K562 (cell line): ENCODE results near the gene ANKMY1. TPM values are rescaled to one million over a fixed set of nuclear protein-coding genes. Genes with fewer than 3 reads are reported as not detected.

Source experiments
- ATAC-seq: fragments of 200-7000 bp; cut with Tn5 transposase; 3 replicates; pipeline ENCODE4 v1.9.1; 2020; ENCODE audit warnings: moderate library complexity
- BruUV-seq: library from RNA; stranded (reverse); fragments of 400-500 nt; replicated peaks from 2 replicates; lab custom pipeline; 2021; lab: Mats Ljungman, UMichigan
- CTCF ChIA-PET: fragments of 300-600 bp; formaldehyde crosslinking; extraction: SDS; loops from one replicate; lab custom pipeline; 2021; ENCODE audit warnings: low intra/inter-chr PET ratio; lab: Yijun Ruan, JAX
- POLR2A ChIA-PET: fragments of 300-600, 350-650 bp; sonication (Branson Sonifier 250); formaldehyde crosslinking; extraction: SDS; loops from one replicate; lab custom pipeline; 2021; ENCODE audit warnings: antibody characterized with exemption, inconsistent platforms; lab: Yijun Ruan, JAX
- DNase-seq, 4 experiments: peaks; one replicate each; pipeline versions ENCODE4 v3.0.0 to v3.0.0-alpha.2; 2011 to 2018; ENCODE audit warnings: low spot score in 3 of 4, mixed read lengths in 3 of 4; ENCODE audit errors: extremely low read depth in 1 of 4
- FAIRE-seq: peaks from 2 replicates; lab custom pipeline; 2011; peaks lifted over from hg19 to GRCh38; lab: Jason Lieb, UNC
- H2AFZ ChIP-seq: 2 replicates; pipeline ENCODE4 v1.6.0; 2011; ENCODE audit warnings: low read depth, low read length, control low read depth, inconsistent platforms
- H3K27ac ChIP-seq: fragments of 200-600 bp; 3 replicates; pipeline ENCODE4 v1.8.0; 2011; ENCODE audit warnings: low read depth, mild to moderate bottlenecking, control low read depth, inconsistent platforms, low read length, moderate library complexity, mixed read lengths; ENCODE audit errors: extremely low read depth
- H3K27me3 ChIP-seq, 2 experiments: fragments of 300-600 bp in 1 of 2; 2 replicates in 1 of 2; 3 replicates in 1 of 2; pipeline versions ENCODE4 v1.6.0 to v1.8.0; 2011; ENCODE audit warnings: inconsistent platforms in 2 of 2, low read length in 2 of 2, mild to moderate bottlenecking in 1 of 2, mixed read lengths in 1 of 2, moderate library complexity in 1 of 2; ENCODE audit not compliant: control insufficient read depth in 2 of 2, insufficient read depth in 2 of 2
- H3K36me3 ChIP-seq: fragments of 300-600 bp; 3 replicates; pipeline ENCODE4 v1.8.0; 2011; ENCODE audit warnings: mild to moderate bottlenecking, low read length, inconsistent platforms; ENCODE audit not compliant: control insufficient read depth, insufficient read depth
- H3K4me1 ChIP-seq, 2 experiments: fragments of 200-600 bp in 1 of 2; replicated peaks in 1 of 2; 2 replicates in 1 of 2; 3 replicates in 1 of 2; pipeline versions ENCODE4 v1.5.1 to v1.8.0; 2011; ENCODE audit warnings: inconsistent platforms in 2 of 2, low read length in 2 of 2, mild to moderate bottlenecking in 1 of 2, mixed read lengths in 1 of 2, moderate library complexity in 1 of 2; ENCODE audit not compliant: control insufficient read depth in 2 of 2, insufficient read depth in 2 of 2
- H3K4me2 ChIP-seq: 2 replicates; pipeline ENCODE4 v1.6.1; 2011; ENCODE audit warnings: low read length, control low read depth, inconsistent platforms, mixed read lengths; ENCODE audit not compliant: insufficient read depth
- H3K4me3 ChIP-seq: fragments of 200-600 bp; sonication (generic), shearing (Covaris generic); 2 replicates; pipeline ENCODE4 v1.5.1; 2016; ENCODE audit warnings: control low read depth, inconsistent platforms
- H3K79me2 ChIP-seq: fragments of 200-600 bp; 3 replicates; pipeline ENCODE4 v1.8.0; 2011; ENCODE audit warnings: low read length, inconsistent platforms; ENCODE audit not compliant: control insufficient read depth, insufficient read depth
- H3K9ac ChIP-seq, 2 experiments: 2 replicates each; pipeline versions ENCODE4 v1.6.0 to v1.6.1; 2011; ENCODE audit warnings: low read depth in 2 of 2, low read length in 2 of 2, control low read depth in 1 of 2, inconsistent platforms in 1 of 2, mild to moderate bottlenecking in 1 of 2, mixed read lengths in 1 of 2; ENCODE audit not compliant: insufficient read depth in 1 of 2
- H3K9me1 ChIP-seq: one replicate; pipeline ENCODE4 v1.6.0; 2011; ENCODE audit warnings: inconsistent platforms, mild to moderate bottlenecking, low read length, moderate library complexity; ENCODE audit not compliant: control insufficient read depth, insufficient read depth
- H3K9me3 ChIP-seq: replicated peaks from 2 replicates; pipeline ENCODE4 v1.5.1; 2011; ENCODE audit warnings: low read depth, low read length, inconsistent platforms; ENCODE audit not compliant: control insufficient read depth, insufficient read depth
- H4K20me1 ChIP-seq: replicated peaks from 2 replicates; pipeline ENCODE4 v1.6.1; 2011; ENCODE audit warnings: low read length, inconsistent platforms, mixed read lengths; ENCODE audit not compliant: control insufficient read depth, insufficient read depth
- CCAR2 ChIP-seq: fragments of 200-400 bp; formaldehyde crosslinking; IDR thresholded peaks from 2 replicates; pipeline ENCODE4 v1.6.1; 2017; ENCODE audit warnings: mild to moderate bottlenecking, low read depth, low read length
- CUX1 ChIP-seq: fragments of 200-800 bp; sonication (Bioruptor generic); IDR thresholded peaks from 2 replicates; pipeline ENCODE4 v1.6.1; 2016; ENCODE audit warnings: missing genetic modification characterization, missing compliant biosample characterization
- NCOA1 ChIP-seq: fragments of 450-650 bp; IDR thresholded peaks from 2 replicates; pipeline ENCODE4 v1.6.1; 2016; ENCODE audit warnings: low read depth
- POLR2G ChIP-seq: fragments of 200-400 bp; formaldehyde crosslinking; IDR thresholded peaks from 2 replicates; pipeline ENCODE4 v1.6.1; 2017; ENCODE audit warnings: low read depth, mild to moderate bottlenecking, antibody characterized with exemption, low read length, moderate library complexity
- PTBP1 ChIP-seq: fragments of 200-400 bp; formaldehyde crosslinking; IDR thresholded peaks from 2 replicates; pipeline ENCODE4 v1.6.1; 2017; ENCODE audit warnings: low read depth, low read length
- SPI1 ChIP-seq: IDR thresholded peaks from 2 replicates; pipeline ENCODE4 v1.6.1; 2011; ENCODE audit warnings: low read depth, low read length, control low read depth, borderline replicate concordance
- STAT6 ChIP-seq: sonication (generic); formaldehyde crosslinking; IDR thresholded peaks from 2 replicates; pipeline ENCODE4 v1.8.1; 2023; ENCODE audit warnings: mild to moderate bottlenecking, missing genetic modification reagents
- TCF15 ChIP-seq: fragments of 250-450 bp; sonication (Bioruptor Pico); IDR thresholded peaks from 2 replicates; pipeline ENCODE4 v1.8.0; 2022; ENCODE audit warnings: moderate library complexity, mild to moderate bottlenecking, inconsistent platforms
- ZNF316 ChIP-seq: fragments of 450-650 bp; IDR thresholded peaks from 2 replicates; pipeline ENCODE4 v1.6.1; 2016
- WGBS: fragments of 100-300 bp; shearing (Covaris generic); methylation state at CpG from one replicate; pipeline ENCODE4 v1.1.6; 2016; ENCODE audit warnings: low coverage, mixed read lengths; ENCODE audit not compliant: insufficient coverage; ENCODE audit errors: missing lambda C conversion rate; 5-methylcytosine and 5-hydroxymethylcytosine counted together
- in situ Hi-C: fragments of 300-500 bp; cut with MboI; formaldehyde crosslinking; loops from 4 replicates; pipeline ENCODE4 v1.15.0; 2018; ENCODE audit warnings: inconsistent platforms, mixed read lengths
- intact Hi-C: fragments of 100-400 bp; cut with micrococcal nuclease; formaldehyde crosslinking; loops from 2 replicates; pipeline ENCODE4 v1.14.2; 2022
- polyA plus RNA-seq, 8 experiments: library from polyadenylated mRNA; depleted of rRNA in 4 of 8; stranded (reverse) in 5 of 8; unstranded in 3 of 8; fragments of >200 nt; fragmentation: Nextera tagmentation in 2 of 8; fragmentation: Illumina TruSeq in 1 of 8; extraction: Ambion mirVana in 2 of 8; extraction: Trizol in 1 of 8; gene quantifications; 2 replicates each; pipeline versions ENCODE4 v1.2.1 to v1.2.3, GENCODE V29; 2011 to 2014; ENCODE audit warnings: inconsistent platforms in 1 of 8, missing spikeins in 1 of 8
- total RNA-seq, 7 experiments: library from RNA; depleted of rRNA in 6 of 7; stranded (reverse); fragments of >200 nt in 6 of 7; fragmentation: Illumina TruSeq in 2 of 7; extraction: Trizol in 2 of 7; gene quantifications; 2 replicates each; pipeline versions ENCODE4 v1.2.1 to v1.2.3, GENCODE V29; 2011 to 2021; ENCODE audit warnings: low replicate concordance in 1 of 7

Gene ANKMY1
- total and polyA plus RNA-seq, 9 of the 15 experiments (the other 6 are each of a cell fraction or from before 2014, with no cell fraction given), result 0.75 to 15.1 (median 11.7) TPM

GRCh38 chr2:240462707-240463273 is 95.0 kb downstream of the ANKMY1 start:
- 6% methylated on average over 10 of the region's 16 CpGs for WGBS
- no TSS peak for BruUV-seq
- intact Hi-C loops, result no loop called here

More at GRCh38 chr2:240462707-240463273, 95.0 kb downstream of the ANKMY1 start:
- TF ChIP-seq SPI1, result no peak
- no peak for TF ChIP-seq NCOA1
- TF ChIP-seq CCAR2, result no peak
- no peak for TF ChIP-seq TCF15
- no peak for TF ChIP-seq ZNF316
- TF ChIP-seq POLR2G, result 0 out of 2 replicates have a peak, but pooled peaks have one; percentile 36
- no peak for TF ChIP-seq PTBP1
- no peak for TF ChIP-seq CUX1 (CRISPR knock-in tag)
- TF ChIP-seq STAT6 (CRISPR knock-in tag), result no peak
- Histone ChIP-seq H3K9me3 (no peaks in the 10 kb centered on the region), H3K4me1 (peaks cover 0 to 20% of the 10 kb centered on the region in 2 experiments; a peak in 1 of 5 replicates), H4K20me1 (no peaks in the 10 kb centered on the region), H2AFZ (no peak overlapping the region), H3K9me1 (no peaks in the 10 kb centered on the region), H3K27me3 (peaks cover 0 to 11% of the 10 kb centered on the region in 2 experiments; a peak in 3 of 5 replicates), H3K4me3 (no peak overlapping the region), H3K4me2 (no peak overlapping the region), H3K27ac (no peak overlapping the region), H3K36me3 (no peaks in the 10 kb centered on the region), H3K79me2 (no peaks in the 10 kb centered on the region), H3K9ac (no peak overlapping the region)
- in situ Hi-C loops, result no loop called here
- ChIA-PET POLR2A (no interaction called here), CTCF (no interaction called here)
- FAIRE-seq (no peak), ATAC-seq (no peak), DNase-seq (no peak)
